SH-SY5Y (cell line): Measurements from ENCODE around the gene SPEN.

ENCODE experiments used
- GATA2 ChIP-seq: IDR thresholded peaks from 2 replicates; pipeline ENCODE4 v1.6.1; 2011; ENCODE audit warnings: mild to moderate bottlenecking, low read depth, low read length
- GATA3 ChIP-seq: IDR thresholded peaks from 2 replicates; pipeline ENCODE4 v1.6.1; 2011; ENCODE audit warnings: low read depth, mild to moderate bottlenecking, low read length, moderate library complexity

- TF ChIP-seq GATA3, result no peak
- TF ChIP-seq GATA2, result no peak
Measured at GRCh38 chr1:15935056-15935950, 87.8 kb downstream of the SPEN start.
